Measurements from ENCODE around the gene CIRBP.
A peak's percentile ranks its signal among the peaks of the same experiment; 100 is the strongest.

CIRBP gene

DNA sequence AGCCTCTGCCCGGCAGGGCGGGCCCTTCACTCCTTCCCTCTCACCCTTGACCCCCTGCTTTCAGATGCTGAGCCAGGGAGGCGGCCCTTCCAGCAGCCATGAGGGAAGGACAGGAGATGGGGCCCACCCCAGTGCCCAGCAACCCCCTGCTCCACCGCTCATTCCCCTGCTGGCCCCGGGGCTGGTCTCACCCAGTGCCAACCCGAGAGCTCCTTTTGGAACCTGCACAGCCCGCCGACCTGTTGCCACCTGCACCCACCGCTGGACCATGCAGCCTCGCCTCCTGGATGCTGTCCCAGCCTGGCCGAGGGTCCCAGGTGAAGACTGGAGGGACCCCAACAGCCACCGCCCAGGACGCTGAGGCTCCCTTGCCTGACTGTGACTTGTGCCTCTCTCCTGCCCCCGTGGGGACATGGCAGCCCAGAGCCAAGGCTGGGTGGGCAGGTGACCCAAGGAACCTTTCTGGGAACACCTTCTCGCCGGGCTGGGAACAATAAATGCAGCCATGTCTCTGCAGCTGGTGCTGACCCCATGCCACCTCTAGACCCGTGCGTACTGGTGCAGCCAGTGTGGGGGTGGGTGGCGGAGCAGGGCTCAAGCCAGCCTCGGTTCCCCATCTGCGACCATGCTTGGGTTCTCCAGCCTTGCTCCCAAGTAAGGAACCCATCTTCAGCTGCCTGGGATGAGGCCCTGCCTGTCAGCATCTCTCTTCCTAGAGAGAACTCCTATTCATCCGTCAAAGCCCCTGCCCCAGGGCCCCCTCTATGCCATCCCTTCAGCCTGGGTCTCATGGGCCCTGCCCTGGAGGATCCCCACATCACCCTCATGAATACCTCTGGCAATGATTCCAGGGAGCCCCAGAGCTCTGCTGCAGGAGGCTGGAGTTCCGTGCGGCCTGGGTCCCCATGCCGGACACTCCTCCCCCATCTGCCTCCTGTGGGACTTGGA, 9.9 kb downstream of the CIRBP start:
- DNase-seq (ENCODE audit: low read depth): no peak

DNA sequence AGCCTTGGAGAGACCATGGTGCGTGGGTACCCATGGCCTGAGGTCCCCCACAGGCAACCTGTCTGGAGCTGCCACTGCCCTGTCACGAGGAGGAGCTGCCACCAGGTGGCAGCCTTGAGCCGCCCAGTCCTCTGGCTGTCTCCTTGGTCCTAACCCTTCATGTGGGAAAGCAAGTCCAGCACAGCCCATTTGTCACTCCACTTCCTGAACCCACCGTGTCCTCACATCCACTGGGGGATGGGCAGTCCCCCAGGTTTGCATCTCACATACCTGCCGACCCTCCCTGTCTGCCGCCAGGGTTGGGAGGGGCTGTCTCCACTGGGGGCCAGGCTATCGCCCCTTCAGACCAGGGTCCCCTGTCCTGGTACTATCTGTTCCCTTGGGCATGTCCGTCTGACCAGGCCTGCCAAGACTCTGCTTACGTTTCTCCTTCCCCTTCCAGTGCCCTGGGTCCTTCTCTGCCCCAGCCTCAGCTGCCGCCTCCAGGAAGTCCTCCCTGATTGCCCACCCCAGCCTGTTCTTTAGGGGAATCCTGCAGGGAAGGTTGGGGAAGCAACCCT, 10.7 kb downstream of the CIRBP start:
- peak; percentile 81 for DNase-seq (ENCODE audit: low read depth)

DNA sequence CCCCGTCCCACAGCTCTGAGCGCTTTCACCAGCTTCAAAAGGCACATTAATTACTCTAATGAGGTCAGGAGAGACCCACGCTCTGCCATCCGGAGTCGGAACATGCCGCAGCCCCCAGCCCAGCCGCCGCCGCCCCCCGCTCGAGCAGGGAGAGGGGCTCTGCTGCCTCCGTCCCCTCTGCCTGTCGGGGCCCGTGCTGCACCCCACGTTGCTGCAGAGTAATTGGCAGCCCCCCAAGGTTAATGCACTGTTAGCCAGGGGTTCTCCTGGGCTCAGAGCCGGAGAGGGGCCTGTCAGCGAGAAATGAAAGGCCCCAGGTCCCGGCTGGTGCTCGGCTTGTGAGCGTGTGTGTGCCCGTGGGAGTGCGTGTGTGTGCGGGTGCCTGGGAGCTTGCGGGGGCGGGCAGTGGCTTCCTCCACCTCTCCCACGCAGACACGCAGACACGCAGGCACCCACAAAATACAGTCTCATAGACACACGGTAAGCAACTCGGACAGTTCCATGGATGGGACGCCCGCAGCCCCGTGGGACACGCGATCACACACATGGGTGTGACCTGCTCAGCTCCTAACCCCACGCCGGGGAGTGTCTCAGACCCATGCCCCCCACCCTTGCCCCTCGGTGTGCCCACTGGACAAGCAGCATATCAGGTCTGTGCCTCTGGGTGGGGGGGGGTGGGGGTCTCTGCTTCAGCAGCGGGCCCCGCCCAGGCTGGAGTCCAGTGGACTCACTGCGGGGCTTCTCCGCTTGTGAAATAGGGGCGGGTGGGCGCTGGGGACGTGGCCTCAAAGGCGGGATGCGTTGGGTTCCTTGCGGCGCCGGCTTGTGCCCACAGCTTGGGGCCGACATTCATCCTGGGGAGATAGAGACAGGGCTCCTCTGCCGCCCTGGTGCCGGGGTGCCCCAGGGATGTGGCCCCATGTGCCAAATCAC, 11.8 kb downstream of the CIRBP start:
- DNase-seq (ENCODE audit: low read depth): no peak

DNA sequence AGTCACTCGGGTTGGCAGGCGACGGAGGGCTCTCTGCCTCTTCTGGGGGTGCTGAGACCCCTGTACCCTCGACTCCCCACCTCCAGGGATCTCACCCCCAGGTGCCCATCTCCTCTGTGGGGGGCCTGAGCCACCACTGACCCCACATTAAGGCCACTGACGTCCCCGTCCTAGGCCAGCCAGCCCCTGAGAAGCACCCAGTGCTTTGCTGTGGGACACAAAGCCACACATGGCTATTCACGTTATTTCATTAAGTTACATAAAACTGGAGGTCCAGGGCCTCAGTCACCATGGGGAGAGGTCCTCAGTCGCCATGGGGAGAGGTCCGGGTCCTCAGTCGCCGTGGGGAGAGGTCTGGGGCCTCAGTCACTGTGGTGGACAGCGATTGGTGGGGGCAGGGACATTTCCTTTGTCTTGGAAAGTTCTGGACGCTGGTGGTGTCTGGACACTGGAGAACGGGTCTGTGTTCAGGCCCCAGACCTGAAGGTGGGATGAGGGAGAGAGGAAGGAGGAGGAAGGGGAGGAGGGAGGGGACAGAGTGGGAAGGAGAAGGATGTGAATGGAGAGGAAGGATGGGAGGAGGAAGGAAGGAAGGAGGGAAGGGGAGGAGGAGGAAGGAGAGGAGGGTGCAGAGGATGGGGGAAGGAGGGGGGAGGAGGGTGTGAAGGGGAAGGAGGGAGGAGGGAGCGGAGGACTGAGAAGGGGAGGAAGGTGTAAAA, 12.6 kb downstream of the CIRBP start:
- no peak for DNase-seq (ENCODE audit: low read depth)

DNA sequence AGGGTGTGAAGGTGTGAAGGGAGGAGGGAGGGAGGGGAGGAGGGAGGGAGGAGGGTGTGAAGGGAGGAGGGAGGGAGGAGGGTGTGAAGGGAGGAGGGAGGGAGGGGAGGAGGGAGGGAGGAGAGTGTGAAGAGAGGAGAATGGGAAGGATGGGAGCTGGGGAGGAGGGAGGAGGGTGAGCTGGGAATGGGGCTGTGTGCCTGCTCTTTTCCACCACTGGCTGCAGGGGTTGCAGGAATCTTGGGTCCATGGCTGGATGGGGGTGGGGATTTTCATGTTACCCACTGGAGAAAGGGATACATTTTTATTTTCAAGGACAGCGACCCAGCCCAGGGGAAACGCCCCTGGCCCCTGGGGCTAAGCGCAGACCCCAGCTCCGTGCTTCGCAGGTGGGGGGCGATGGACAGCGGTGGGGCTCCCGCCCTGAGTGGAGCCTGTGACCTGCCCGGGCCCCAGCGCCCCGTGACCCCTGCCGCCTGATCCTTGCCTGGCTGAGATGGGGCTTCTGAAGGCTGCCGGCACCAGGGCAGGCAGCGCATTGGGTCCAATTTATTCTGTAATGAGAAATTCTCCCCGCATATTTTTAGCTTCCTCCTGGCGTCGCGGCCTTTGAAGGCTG, 13.6 kb downstream of the CIRBP start:
- DNase-seq (ENCODE audit: low read depth): no peak

DNA sequence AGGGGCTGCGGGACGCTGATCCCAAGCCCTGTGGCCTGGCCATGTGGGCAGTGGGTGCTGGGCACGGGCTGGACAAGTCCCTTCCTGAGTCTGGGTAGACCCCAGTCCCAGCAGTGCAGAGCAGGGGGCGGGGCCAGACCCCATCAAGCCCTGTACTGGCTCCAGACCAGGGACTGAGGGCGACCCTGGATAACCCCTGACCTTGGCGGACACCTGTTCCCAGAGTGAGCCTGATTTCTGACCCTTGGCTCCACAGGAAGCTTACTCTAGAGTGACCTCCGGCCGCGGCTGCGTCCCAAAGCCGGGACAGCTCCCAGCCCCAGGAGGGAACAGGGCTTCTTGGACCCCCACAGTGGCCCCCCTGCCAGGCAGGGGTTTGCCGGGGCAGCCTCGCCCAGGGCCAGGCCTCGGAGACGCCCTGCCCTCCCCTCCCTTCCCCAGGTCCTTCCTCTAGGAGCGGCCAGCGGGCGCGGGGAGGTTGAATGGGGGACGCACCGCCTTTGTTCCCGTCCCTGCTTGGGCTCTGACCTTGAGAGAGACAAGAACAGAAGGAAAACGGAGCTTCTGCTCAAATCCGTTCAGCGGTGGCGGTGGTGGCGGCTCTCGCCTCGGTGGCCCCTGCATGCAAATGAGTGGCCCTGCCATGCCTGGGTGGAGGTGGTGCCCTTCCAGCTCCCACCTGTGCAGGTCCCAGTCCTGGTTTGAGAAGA, 14.2 kb downstream of the CIRBP start:
- no peak for DNase-seq (ENCODE audit: low read depth)

DNA sequence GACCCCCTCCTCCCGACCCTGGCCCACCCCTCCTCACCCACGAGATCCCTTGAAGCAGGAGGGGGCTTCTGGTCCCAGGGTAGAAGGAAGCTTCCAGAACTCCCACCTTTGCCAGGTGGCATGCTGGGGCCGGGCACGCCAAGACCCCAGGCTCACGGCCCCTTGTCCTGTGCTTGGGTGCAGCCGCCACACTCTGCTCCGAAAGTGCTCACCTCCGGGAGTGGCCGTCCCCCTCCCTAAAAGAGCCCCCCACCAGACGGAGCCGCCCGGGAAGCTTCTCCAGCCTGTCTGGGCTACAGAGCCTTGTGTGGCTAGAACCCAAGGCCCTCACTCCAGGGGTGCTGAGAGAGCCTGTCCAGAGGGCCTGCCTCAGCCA, 14.8 kb downstream of the CIRBP start:
- no peak for DNase-seq (ENCODE audit: low read depth)

DNA sequence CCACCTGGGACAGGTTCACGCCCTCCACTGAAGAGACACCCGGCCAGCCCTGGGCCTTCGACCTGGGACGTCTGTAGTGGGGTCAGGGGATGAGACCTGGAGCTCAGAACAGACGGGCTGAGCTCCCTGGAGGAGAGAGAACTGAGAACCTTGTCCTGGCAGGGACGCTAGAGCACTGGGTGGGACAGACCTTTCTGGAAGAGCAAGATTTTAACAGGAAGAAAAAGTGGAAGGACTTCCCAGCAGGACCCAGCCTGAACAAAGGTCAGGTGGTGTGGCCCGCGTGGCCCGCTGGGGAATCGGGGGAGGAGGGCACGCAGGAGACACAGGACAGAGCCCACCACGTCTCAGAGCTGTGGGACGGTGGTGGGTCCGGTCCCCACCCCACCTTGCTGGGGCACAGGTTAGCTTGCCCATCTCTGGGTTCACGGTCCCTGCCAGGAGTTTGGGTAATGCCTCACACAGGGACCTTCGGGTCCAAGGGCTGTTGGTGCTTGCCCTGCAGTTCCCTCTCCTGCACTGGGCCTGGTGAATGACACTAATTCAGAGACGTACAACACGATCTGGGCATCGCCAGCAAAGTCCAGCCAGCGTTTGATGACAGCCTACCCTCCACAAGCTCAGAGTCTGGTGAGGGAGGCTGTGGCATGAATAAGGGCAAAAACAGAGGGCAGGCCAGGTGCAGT, 15.3 kb downstream of the CIRBP start:
- DNase-seq (ENCODE audit: low read depth): no peak

DNA sequence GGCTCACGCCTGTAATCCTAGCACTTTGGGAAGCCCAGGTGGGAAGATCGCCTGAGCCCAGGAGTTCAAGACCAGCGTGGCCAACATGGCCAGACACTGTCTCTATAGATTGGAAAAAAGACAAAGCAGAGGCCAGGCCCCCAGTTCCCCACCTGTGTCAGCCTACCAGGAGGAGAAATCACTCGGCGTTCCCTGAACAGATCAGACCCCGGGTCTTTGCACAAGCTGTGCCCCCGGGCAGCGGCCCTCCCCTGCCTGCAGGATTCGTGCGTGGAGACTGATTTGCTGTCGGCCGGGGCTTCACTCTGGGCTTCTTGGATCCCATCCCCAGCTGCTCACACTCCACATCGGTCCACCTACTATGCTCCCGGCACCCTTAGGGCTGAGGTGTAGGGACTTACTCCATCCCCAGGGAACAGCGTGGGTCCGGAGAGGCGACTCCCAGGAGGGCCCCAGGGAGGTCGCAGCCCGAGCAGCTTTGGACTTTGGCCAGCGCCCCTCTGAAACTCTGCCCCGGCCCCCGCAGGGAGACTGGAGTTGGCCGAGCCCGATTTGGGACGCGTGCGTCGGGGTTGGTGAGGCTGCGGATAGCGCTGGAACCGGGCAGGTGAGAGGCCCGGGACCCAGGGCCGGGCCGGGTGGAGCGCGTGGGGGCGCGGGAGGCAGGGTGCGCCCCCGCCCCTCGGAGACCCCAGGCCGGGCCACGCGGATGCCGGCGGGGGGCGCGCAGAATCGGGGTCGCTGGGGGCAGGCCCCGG, 16.0 kb downstream of the CIRBP start:
- DNase-seq (ENCODE audit: low read depth): no peak

DNA sequence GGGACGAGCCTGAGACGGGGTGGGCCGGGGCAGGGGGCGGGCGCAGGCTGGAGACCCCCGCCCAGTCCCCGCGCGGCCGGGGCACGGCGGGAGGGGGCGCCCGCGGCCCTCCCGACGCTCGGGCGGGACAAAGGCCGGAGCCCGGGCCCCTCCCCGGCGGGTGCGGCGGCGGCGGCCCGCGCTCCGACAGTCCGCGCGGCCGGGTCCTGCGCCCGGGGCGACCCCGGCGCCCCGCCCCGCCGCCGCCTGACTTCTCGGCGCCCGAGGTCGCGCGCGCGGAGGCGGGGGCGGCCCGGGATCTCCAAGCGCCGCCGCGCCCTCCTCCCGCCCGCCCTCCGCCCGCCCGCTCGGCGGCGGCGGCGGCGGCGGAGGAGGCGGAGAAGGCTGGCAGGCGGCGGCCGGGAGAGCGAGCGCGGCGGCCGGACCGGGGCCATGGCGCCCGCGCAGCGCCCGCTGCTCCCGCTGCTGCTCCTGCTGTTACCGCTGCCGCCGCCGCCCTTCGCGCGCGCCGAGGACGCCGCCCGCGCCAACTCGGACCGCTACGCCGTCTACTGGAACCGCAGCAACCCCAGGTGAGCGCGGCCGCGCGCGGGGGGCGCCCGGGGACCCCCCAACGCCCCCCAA, 16.7 kb downstream of the CIRBP start, which contains the start of gene EFNA2:
Gene EFNA2 (plus strand): TSS at position 137 of the 624 bp plus-strand sequence. CDS start 296 bp downstream, at position 433.
- DNase-seq (ENCODE audit: low read depth): no peak

DNA sequence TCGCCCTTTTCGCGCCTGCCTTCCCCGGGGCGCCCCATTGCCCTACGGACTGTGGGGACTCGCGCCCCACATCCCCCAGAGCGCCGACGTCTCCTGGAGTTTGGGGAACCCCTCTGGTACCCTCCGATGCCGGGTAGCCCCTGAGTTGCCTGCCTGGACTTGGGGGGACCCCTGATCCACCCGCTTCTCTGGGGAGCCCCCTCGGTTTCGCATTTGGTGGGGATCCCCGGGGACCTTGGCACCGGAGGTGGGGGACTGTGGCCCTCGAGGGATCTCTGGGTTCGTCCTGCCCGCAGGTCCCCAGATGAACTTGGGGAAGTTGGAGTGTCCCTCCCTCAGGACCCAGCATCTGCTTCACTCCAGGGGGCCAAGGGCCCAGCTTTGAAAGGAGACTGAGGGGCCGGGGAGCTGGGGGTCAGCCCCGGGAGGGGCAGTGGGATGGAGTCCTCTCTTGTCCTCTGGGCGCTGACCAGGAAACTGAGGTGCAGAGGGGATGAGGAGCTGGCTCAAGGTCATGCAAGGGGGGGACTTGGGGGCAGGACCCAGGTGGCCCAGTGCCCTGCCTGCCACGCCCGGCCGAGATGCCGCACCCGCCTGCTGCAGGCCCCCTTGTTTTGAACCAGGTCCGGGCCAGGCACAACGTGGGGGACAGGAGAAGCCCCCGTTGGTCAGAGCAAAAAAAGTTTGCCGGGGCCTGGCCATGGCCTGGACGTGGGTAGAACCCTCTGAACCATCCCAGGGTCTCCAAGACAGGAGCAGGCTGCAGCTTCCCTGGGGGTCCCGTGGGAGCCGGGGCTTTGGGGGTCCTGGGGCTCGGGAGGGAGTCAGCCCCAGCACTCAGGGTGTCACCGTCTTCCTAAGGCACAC, 17.6 kb downstream of the CIRBP start:
- no peak for DNase-seq (ENCODE audit: low read depth)

DNA sequence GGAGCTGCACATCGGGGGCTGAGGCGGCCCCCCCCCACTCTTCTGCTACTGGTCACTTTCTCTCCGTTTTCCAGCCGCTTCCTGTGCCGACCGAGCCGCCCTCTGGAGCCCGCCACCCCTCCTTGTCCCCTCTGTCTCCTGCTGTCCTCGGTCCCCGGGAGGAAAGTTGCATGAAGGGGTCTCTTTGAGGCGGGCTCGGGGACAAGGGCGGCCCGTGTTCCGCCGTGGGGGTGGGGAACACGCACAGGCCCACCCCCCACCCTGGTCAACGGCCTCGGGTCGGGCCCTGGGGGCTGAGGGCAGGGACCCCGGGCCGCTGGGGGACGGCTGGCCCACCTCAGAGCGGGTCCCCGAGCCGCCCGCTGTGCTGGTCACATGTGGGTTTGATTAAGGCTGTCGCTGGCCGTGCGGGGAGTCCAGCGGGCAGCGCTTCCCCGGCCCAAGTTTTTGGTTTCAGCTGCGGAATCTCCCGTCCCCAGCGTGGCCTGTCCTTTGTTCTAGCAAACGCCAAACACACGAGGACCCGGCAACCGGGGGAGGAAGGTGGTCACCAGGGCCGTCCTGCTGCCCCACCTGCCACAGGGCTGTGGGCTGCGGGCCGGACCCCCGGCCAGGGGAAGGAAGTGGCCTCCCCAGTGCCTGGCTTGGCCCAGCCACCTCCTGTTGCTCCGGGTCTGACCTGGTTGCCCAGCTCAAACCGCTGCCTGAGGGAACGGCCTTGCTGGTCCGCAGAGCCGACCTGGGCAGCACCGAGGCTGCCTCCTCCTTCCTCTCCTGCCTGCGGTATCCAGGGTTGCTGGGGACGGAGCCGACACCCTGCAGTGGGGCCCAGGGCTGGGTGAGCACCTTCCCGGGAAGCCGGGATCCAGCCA, 18.5 kb downstream of the CIRBP start:
- no peak for DNase-seq (ENCODE audit: low read depth)

DNA sequence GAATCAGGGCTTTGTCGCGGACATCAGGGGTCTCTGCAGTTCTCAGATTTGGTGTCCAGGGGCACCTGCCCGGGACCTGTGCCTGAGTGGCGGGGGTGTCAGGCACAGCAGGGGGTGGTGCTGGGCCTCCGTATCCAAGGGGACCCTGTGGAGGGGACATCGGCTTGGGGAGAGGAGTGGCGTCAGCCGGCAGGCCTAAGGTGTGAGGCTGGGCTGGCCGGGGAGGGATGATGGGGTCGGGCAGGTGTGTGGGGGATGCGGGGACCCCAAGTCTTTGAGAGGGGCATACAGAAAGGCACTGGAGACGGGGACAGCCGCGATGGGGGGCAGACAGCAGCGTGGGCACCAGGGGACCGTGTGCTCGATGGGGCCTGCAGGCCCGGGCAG, 19.1 kb downstream of the CIRBP start:
- DNase-seq (ENCODE audit: low read depth): no peak

DNA sequence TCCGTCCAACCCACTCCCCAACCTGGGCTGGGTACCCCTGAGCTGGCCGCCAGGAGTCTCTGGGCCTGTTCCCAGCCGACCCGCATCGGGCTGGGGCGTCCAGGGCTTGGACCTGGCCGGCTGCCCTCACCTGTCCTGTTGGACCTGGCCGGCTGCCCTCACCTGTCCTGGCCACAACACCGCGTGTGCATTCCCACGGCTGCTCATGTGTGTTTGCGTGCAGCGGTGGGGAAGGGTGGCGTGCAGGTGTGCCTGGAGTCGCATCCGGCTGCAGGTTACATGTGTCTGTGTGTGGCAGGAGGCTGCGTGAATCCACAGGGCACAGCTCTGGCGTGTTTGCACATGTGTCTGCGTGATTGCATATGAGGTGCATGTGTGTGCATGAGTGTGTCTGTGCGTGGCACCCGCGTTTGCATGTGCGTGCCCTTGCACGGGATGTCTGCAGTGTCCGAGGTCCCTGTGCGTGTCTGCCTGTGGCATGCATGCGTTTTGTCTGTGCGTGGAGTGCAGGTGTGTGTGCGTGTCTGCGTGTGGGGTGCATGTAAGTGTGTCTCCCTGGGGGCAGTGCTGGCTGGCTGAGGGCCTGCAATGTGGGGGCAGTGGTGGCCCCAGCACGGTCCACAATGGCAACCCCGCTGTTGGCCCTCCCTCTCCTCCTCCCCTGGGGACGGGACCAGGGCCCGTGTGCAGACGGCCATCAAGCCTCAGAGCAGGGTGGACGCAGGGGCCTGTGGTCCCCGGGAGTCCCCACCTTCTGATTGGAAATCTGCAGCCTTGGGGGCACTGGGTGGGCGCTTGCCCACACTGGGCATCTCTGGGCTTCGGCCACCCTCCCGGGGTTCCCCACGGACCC, 19.9 kb downstream of the CIRBP start:
- DNase-seq (ENCODE audit: low read depth): no peak

DNA sequence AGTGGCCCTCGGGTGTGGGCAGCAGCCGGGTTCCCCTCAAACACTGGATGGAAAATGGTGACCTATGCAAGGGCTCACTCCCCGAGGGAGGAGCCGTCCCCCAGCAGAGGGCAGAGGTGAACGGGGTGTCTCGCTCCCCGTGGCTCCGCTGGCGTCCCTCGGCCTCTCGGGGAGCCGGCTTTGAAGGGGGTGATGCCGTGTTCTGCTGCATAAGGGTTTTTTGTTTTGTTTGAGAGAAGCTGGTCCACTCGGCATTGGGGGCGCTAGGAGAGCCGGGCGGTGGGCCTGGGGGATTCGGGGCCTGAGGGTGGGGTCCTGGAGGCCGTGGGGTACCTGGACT, 20.5 kb downstream of the CIRBP start:
- DNase-seq (ENCODE audit: low read depth): no peak

DNA sequence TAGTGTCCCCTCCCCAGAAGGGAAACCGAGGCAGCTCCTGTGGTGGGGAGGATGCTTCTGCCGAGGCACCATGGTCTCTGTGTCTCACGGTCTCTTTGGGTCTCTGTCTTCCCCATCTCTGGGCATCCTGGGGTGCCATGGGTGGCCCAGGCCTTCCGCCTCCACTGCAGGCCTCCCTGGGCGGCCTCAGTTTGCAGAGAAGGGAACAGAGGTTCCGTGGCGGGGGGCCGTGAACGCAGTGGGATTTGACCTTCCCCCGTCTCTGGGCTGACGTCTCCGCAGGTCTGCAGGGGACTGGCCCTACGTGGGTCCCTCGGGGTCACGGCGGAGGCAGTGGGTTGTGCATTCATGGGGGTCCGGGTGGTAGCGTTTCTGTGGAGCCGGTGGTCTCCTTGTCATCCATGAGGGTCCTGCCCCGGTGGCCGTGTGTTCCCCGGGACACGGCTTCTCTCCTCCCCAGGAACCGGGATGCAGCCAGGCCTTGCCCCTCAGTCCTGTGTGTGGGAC, 21.1 kb downstream of the CIRBP start:
- no peak for DNase-seq (ENCODE audit: low read depth)

All from activated T-cell treated with anti-CD3 and anti-CD28 coated beads for 48 hours (primary cell).